HepG2 (cell line): ENCODE results near the gene TMEM14B. TPM values are rescaled to one million over a fixed set of nuclear protein-coding genes. Genes with fewer than 3 reads are reported as not detected.

Source experiments
- DBP ChIP-seq: sonication (generic); formaldehyde crosslinking; IDR thresholded peaks from 2 replicates; pipeline ENCODE4 v1.4.0; 2020; ENCODE audit warnings: missing genetic modification reagents; ENCODE audit errors: not compliant biosample characterization
- KDM2A ChIP-seq: sonication (generic); formaldehyde crosslinking; IDR thresholded peaks from 2 replicates; pipeline ENCODE4 v1.4.0; 2020; ENCODE audit warnings: low read depth, missing genetic modification reagents, borderline replicate concordance
- KLF16 ChIP-seq, 2 experiments: sonication (generic) in 1 of 2; formaldehyde crosslinking in 1 of 2; IDR thresholded peaks; 2 replicates each; pipeline versions ENCODE4 v1.6.1 to v1.8.0; 2016 to 2023; ENCODE audit warnings: missing genetic modification reagents in 2 of 2, missing compliant biosample characterization in 1 of 2
- NFE2L2 ChIP-seq: fragments of 150-350 bp; IDR thresholded peaks from 2 replicates; pipeline ENCODE4 v1.6.1; 2014; ENCODE audit warnings: low read length
- PCBP2 ChIP-seq: fragments of 200-400 bp; formaldehyde crosslinking; optimal IDR thresholded peaks from 2 replicates; pipeline ENCODE3; 2018; ENCODE audit warnings: low read length, low read depth; ENCODE audit not compliant: poor library complexity, severe bottlenecking
- PLRG1 ChIP-seq: fragments of 450-650 bp; conservative IDR thresholded peaks from 2 replicates; pipeline ENCODE4 v1.6.1; 2016
- RARG ChIP-seq: sonication (generic); formaldehyde crosslinking; IDR thresholded peaks from 2 replicates; pipeline ENCODE4 v1.4.0; 2020; ENCODE audit warnings: low read depth, mild to moderate bottlenecking, missing genetic modification reagents
- SP5 ChIP-seq: IDR thresholded peaks from 2 replicates; pipeline ENCODE4 v1.6.1; 2016; ENCODE audit warnings: low read depth, borderline replicate concordance
- THAP7 ChIP-seq: sonication (generic); formaldehyde crosslinking; IDR thresholded peaks from 2 replicates; pipeline ENCODE4 v1.8.1; 2023; ENCODE audit warnings: mild to moderate bottlenecking, missing genetic modification reagents
- TMF1 ChIP-seq: sonication (generic); formaldehyde crosslinking; IDR thresholded peaks from 2 replicates; pipeline ENCODE4 v1.8.1; 2022; ENCODE audit warnings: low read depth, missing genetic modification reagents
- TSC22D2 ChIP-seq: sonication (generic); formaldehyde crosslinking; IDR thresholded peaks from 2 replicates; pipeline ENCODE4 v1.5.1; 2020; ENCODE audit warnings: missing genetic modification reagents, mild to moderate bottlenecking, borderline replicate concordance
- ZBED4 ChIP-seq: sonication (generic); formaldehyde crosslinking; IDR thresholded peaks from 2 replicates; pipeline ENCODE4 v1.4.0; 2020; ENCODE audit warnings: missing genetic modification reagents, borderline replicate concordance
- ZBTB37 ChIP-seq: sonication (generic); formaldehyde crosslinking; IDR thresholded peaks from 2 replicates; pipeline ENCODE4 v1.4.0; 2020; ENCODE audit warnings: mild to moderate bottlenecking, missing genetic modification reagents
- ZFP36L1 ChIP-seq: sonication (generic); formaldehyde crosslinking; IDR thresholded peaks from 2 replicates; pipeline ENCODE4 v1.8.0; 2022; ENCODE audit warnings: mild to moderate bottlenecking, missing genetic modification reagents, moderate library complexity
- ZNF121 ChIP-seq: sonication (generic); formaldehyde crosslinking; IDR thresholded peaks from 2 replicates; pipeline ENCODE4 v1.5.0; 2020; ENCODE audit warnings: mild to moderate bottlenecking, missing genetic modification reagents
- ZNF296 ChIP-seq: sonication (generic); formaldehyde crosslinking; conservative IDR thresholded peaks from 2 replicates; pipeline ENCODE4 v1.5.0; 2020; ENCODE audit warnings: mild to moderate bottlenecking, missing genetic modification reagents
- ZNF598 ChIP-seq: sonication (generic); formaldehyde crosslinking; IDR thresholded peaks from 2 replicates; pipeline ENCODE4 v1.5.1; 2020; ENCODE audit warnings: mild to moderate bottlenecking, missing genetic modification reagents, borderline replicate concordance
- ZNF687 ChIP-seq: sonication (generic); formaldehyde crosslinking; IDR thresholded peaks from 2 replicates; pipeline ENCODE4 v1.5.1; 2020; ENCODE audit warnings: mild to moderate bottlenecking, missing genetic modification reagents, moderate library complexity
- polyA plus RNA-seq, 8 experiments: library from polyadenylated mRNA; depleted of rRNA in 3 of 8; stranded (reverse) in 7 of 8; unstranded in 1 of 8; fragments of >200 nt; fragmentation: Illumina TruSeq in 4 of 8; extraction: Trizol in 4 of 8; gene quantifications; 2 replicates each; pipeline versions ENCODE4 v1.2.1 to v1.2.3, GENCODE V29; 2011 to 2016; ENCODE audit warnings: low read depth in 4 of 8, missing spikeins in 1 of 8, mixed read lengths in 1 of 8; ENCODE audit not compliant: insufficient read depth in 1 of 8
- total RNA-seq, 5 experiments: library from RNA; depleted of rRNA; stranded (reverse); fragments of >200 nt; fragmentation: Illumina TruSeq; extraction: Trizol; gene quantifications; 2 replicates each; pipeline ENCODE4 v1.2.3, GENCODE V29; 2016; ENCODE audit warnings: low read depth in 1 of 5

The TMEM14B gene
- total and polyA plus RNA-seq, 2 of the 13 experiments (the other 11 are each of a cell fraction or from before 2014, with no cell fraction given) = 133 to 200 TPM

- TF ChIP-seq TSC22D2 (CRISPR knock-in tag) = no peak
- no peak for TF ChIP-seq PLRG1
- TF ChIP-seq ZBED4 (CRISPR knock-in tag) = no peak
- TF ChIP-seq DBP (CRISPR knock-in tag) = no peak
- TF ChIP-seq ZFP36L1 = no peak; the same call in 1 of the 2 replicates
- no peak for TF ChIP-seq ZNF687
- TF ChIP-seq ZNF598 (CRISPR knock-in tag) = no peak
- no peak for TF ChIP-seq KLF16 (CRISPR knock-in tag; IDR thresholded peaks at IDR 0.05)
- no peak for TF ChIP-seq TMF1 (CRISPR knock-in tag)
- no peak for TF ChIP-seq KDM2A
- TF ChIP-seq ZNF296 = no peak
- TF ChIP-seq RARG = no peak
- no peak for TF ChIP-seq THAP7 (CRISPR knock-in tag)
- TF ChIP-seq PCBP2 = no peak
- TF ChIP-seq SP5 (CRISPR knock-in tag) = no peak; the same call in 1 of the 2 replicates
- TF ChIP-seq NFE2L2 = no peak
- peak; percentile 79; the same call in 1 of the 2 replicates for TF ChIP-seq ZNF121
- TF ChIP-seq ZBTB37 (CRISPR knock-in tag) = no peak
These were observed 25.6 kb upstream of the TMEM14B start (continued) for GRCh38 chr6:10721850-10722569.
